BE2C (cell line): ENCODE measurements around the gene C10orf105.

ENCODE experiments used
- DNase-seq: peaks from one replicate; pipeline ENCODE4 v3.0.0-alpha.2; 2020
- H3K27me3 ChIP-seq: fragments of 250-450 bp; sonication (Bioruptor Pico); 2 replicates; pipeline ENCODE4 v1.5.1; 2020; ENCODE audit warnings: mild to moderate bottlenecking
- H3K36me3 ChIP-seq: fragments of 250-450 bp; sonication (Bioruptor Pico); 2 replicates; pipeline ENCODE4 v1.5.1; 2020; ENCODE audit warnings: mild to moderate bottlenecking
- H3K4me1 ChIP-seq: fragments of 250-450 bp; sonication (Bioruptor Pico); 2 replicates; pipeline ENCODE4 v1.5.1; 2020
- H3K4me3 ChIP-seq: 2 replicates; pipeline ENCODE4 v1.5.1; 2011; ENCODE audit warnings: low read depth, low read length
- H3K9me3 ChIP-seq: fragments of 250-450 bp; sonication (Bioruptor Pico); 2 replicates; pipeline ENCODE4 v1.5.1; 2020
- CTCF ChIP-seq: IDR thresholded peaks from 2 replicates; pipeline ENCODE4 v1.5.1; 2012; ENCODE audit warnings: mild to moderate bottlenecking, low read depth, low read length

The C10orf105 gene

DNA sequence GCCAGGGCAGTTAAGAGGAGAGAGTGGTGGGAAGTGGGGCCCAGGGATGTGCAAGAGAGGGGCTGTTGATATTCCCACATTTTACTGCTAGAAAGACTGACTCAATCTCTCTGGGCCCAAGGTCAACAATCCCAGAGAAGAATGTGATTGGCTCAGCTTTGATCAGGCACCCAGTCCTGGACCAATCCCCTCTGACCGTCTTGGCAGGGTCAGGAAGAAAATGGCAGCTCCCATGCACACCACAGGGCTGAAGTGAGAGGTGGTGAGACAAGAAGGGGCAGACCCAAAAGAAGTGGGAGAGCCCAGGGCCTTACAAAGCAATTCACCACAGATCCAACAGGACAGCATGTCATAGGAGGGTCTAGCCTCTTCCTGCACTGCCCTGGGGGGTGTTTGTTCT, 3.3 kb upstream of the C10orf105 start:
- Histone ChIP-seq H3K9me3 (no peaks in the 10 kb centered on the region), H3K27me3 (no peaks in the 10 kb centered on the region), H3K36me3 (no peaks in the 10 kb centered on the region), H3K4me3 (no peak overlapping the region), H3K4me1 (peaks cover 23% of the 10 kb centered on the region)
- TF ChIP-seq CTCF = no peak
- no peak for DNase-seq

- Histone ChIP-seq H3K4me1 (peaks cover 9% of the 10 kb centered on the region), H3K36me3 (no peaks in the 10 kb centered on the region), H3K9me3 (no peaks in the 10 kb centered on the region), H3K27me3 (no peaks in the 10 kb centered on the region), H3K4me3 (no peak overlapping the region)
- TF ChIP-seq CTCF = no peak
- no peak for DNase-seq
Measured at GRCh38 chr10:71721313-71721712, 1.7 kb upstream of the C10orf105 start.

GRCh38 chr10:71720288-71720687, 710 bp upstream of the C10orf105 start:
- TF ChIP-seq CTCF = no peak
- Histone ChIP-seq H3K36me3 (no peaks in the 10 kb centered on the region), H3K4me1 (peaks cover 1% of the 10 kb centered on the region), H3K4me3 (no peak overlapping the region), H3K27me3 (no peaks in the 10 kb centered on the region), H3K9me3 (no peaks in the 10 kb centered on the region)
- no peak for DNase-seq

DNA sequence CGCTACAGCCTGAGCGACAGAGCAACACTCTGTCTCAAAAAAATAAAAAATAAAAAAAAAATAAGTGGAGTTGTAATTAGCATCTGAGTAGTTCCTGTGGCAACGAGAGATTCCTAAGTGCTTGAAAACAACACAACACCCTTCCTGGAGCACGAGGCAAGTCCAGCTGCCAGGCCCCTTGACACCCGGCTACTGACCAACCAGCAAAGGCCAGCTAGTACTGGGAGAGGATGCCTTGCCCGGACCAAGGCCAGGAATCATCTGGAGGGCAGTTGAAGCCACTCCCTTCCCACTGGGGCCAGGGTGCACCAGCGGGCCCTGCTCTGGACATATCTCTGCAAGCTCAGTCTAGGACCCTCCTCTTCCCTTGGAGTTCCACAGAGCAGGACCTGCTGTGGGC, 536 bp downstream of the C10orf105 start:
- Histone ChIP-seq H3K27me3 (no peaks in the 10 kb centered on the region), H3K36me3 (no peaks in the 10 kb centered on the region), H3K4me3 (no peak overlapping the region), H3K9me3 (no peaks in the 10 kb centered on the region), H3K4me1 (no peaks in the 10 kb centered on the region)
- DNase-seq = no peak
- TF ChIP-seq CTCF = no peak

- Histone ChIP-seq H3K27me3 (no peaks in the 10 kb centered on the region), H3K36me3 (no peaks in the 10 kb centered on the region), H3K4me1 (no peaks in the 10 kb centered on the region), H3K9me3 (no peaks in the 10 kb centered on the region), H3K4me3 (no peak overlapping the region)
- DNase-seq = no peak
- TF ChIP-seq CTCF = no peak
Measured at GRCh38 chr10:71718165-71718698, 1.3 kb downstream of the C10orf105 start.

GRCh38 chr10:71717551-71717951, 2.0 kb downstream of the C10orf105 start:
- Histone ChIP-seq H3K4me1 (no peaks in the 10 kb centered on the region), H3K9me3 (no peaks in the 10 kb centered on the region), H3K36me3 (no peaks in the 10 kb centered on the region), H3K27me3 (no peaks in the 10 kb centered on the region), H3K4me3 (no peak overlapping the region)
- TF ChIP-seq CTCF = no peak
- DNase-seq = no peak
